IPS-NIHi11 (cell line): ENCODE data around the gene SUSD2.
"Not testable (repeated sequence)": the region's sequence is repeated elsewhere in the genome, so short reads cannot be mapped to it uniquely, and the experiment has no call there.

Experiments used
- DNase-seq: peaks from one replicate; pipeline ENCODE4 v3.0.0; 2012; ENCODE audit warnings: mixed read lengths, low spot score

The SUSD2 gene

GRCh38 chr22:24189249-24190158, 8.2 kb downstream of the SUSD2 start:
- peak; percentile 95 for DNase-seq

- DNase-seq, result no peak
Measured at GRCh38 chr22:24190159-24190540, 8.9 kb downstream of the SUSD2 start.

- DNase-seq, result no peak
Measured at GRCh38 chr22:24190596-24191208, 9.4 kb downstream of the SUSD2 start.

- no peak for DNase-seq
Measured at GRCh38 chr22:24191381-24191841, 10.1 kb downstream of the SUSD2 start.

GRCh38 chr22:24191893-24192292, 10.6 kb downstream of the SUSD2 start:
- no peak for DNase-seq

- DNase-seq, result no peak
Measured at GRCh38 chr22:24198682-24199052, 17.4 kb downstream of the SUSD2 start.

GRCh38 chr22:24200619-24201212, 19.4 kb downstream of the SUSD2 start:
- DNase-seq, result peak; percentile 21

GRCh38 chr22:24201681-24202614, 20.7 kb downstream of the SUSD2 start:
- no peak for DNase-seq

- not testable (repeated sequence) for DNase-seq
Measured at GRCh38 chr22:24203856-24204255, 22.6 kb downstream of the SUSD2 start.

GRCh38 chr22:24205438-24206195, 24.3 kb downstream of the SUSD2 start:
- DNase-seq, result no peak

GRCh38 chr22:24206460-24207263, 25.4 kb downstream of the SUSD2 start:
- DNase-seq, result not testable (repeated sequence)

- no peak for DNase-seq
Measured at GRCh38 chr22:24207264-24208011, 26.2 kb downstream of the SUSD2 start.

GRCh38 chr22:24208012-24208749, 26.9 kb downstream of the SUSD2 start:
- peak; percentile 14 for DNase-seq

GRCh38 chr22:24209016-24209415, 27.7 kb downstream of the SUSD2 start:
- DNase-seq, result no peak

- no peak for DNase-seq
Measured at GRCh38 chr22:24209687-24210086, 28.4 kb downstream of the SUSD2 start.

- not testable (repeated sequence) for DNase-seq
Measured at GRCh38 chr22:24210409-24210808, 29.1 kb downstream of the SUSD2 start.

- not testable (repeated sequence) for DNase-seq
Measured at GRCh38 chr22:24211716-24212115, 30.4 kb downstream of the SUSD2 start.

GRCh38 chr22:24213111-24213510, 31.8 kb downstream of the SUSD2 start:
- not testable (repeated sequence) for DNase-seq
